Keratinocyte (primary cell): ENCODE measurements around the gene VSTM1. TPM values are rescaled to one million over a fixed set of nuclear protein-coding genes. Genes with fewer than 3 reads are reported as not detected.
"Not testable (repeated sequence)": the region's sequence is repeated elsewhere in the genome, so short reads cannot be mapped to it uniquely, and the experiment has no call there.

Experiments
- DNase-seq: peaks from one replicate; pipeline ENCODE4 v3.0.0-alpha.2; 2011; ENCODE audit warnings: low read depth, missing footprints, low spot score
- FAIRE-seq: peaks from 2 replicates; lab custom pipeline; 2011; peaks lifted over from hg19 to GRCh38; lab: Jason Lieb, UNC
- H2AFZ ChIP-seq: 2 replicates; pipeline ENCODE4 v1.6.0; 2012; ENCODE audit warnings: low read length, control low read depth, inconsistent platforms; ENCODE audit not compliant: control insufficient read depth
- H3K27ac ChIP-seq: 2 replicates; pipeline ENCODE4 v1.5.1; 2011; ENCODE audit warnings: low read length; ENCODE audit not compliant: control insufficient read depth, insufficient read depth
- H3K27me3 ChIP-seq: 3 replicates; pipeline ENCODE4 v1.6.0; 2011; ENCODE audit warnings: low read length; ENCODE audit not compliant: control insufficient read depth, insufficient read depth; ENCODE audit errors: extremely low read depth
- H3K36me3 ChIP-seq, 2 experiments: 2 replicates in 1 of 2; 3 replicates in 1 of 2; pipeline ENCODE4 v1.5.1; 2011; ENCODE audit warnings: low read length in 2 of 2, mild to moderate bottlenecking in 1 of 2; ENCODE audit not compliant: control insufficient read depth in 2 of 2, insufficient read depth in 2 of 2; ENCODE audit errors: extremely low read depth in 1 of 2
- H3K4me1 ChIP-seq: 3 replicates; pipeline ENCODE4 v1.5.1; 2011; ENCODE audit warnings: low read length; ENCODE audit not compliant: control insufficient read depth, insufficient read depth; ENCODE audit errors: extremely low read depth
- H3K4me2 ChIP-seq: 3 replicates; pipeline ENCODE4 v1.6.0; 2011; ENCODE audit warnings: low read depth, low read length; ENCODE audit not compliant: control insufficient read depth, insufficient read depth; ENCODE audit errors: extremely low read depth
- H3K4me3 ChIP-seq, 3 experiments: fragments of 200-600 bp in 1 of 3; sonication (generic) in 1 of 3; 2 replicates in 2 of 3; 3 replicates in 1 of 3; pipeline ENCODE4 v1.5.1; 2011 to 2016; ENCODE audit warnings: low read length in 3 of 3, mild to moderate bottlenecking in 3 of 3, control low read depth in 2 of 3, inconsistent platforms in 1 of 3, low read depth in 1 of 3, mixed read lengths in 1 of 3, mixed run types in 1 of 3, moderate library complexity in 1 of 3; ENCODE audit not compliant: control insufficient read depth in 2 of 3, insufficient read depth in 2 of 3; ENCODE audit errors: extremely low read depth in 1 of 3
- H3K79me2 ChIP-seq: 2 replicates; pipeline ENCODE4 v1.6.0; 2012; ENCODE audit warnings: low read length; ENCODE audit not compliant: control insufficient read depth, insufficient read depth
- H3K9ac ChIP-seq: 3 replicates; pipeline ENCODE4 v1.6.0; 2011; ENCODE audit warnings: low read length; ENCODE audit not compliant: control insufficient read depth, insufficient read depth; ENCODE audit errors: extremely low read depth
- H3K9me1 ChIP-seq: 3 replicates; pipeline ENCODE4 v1.6.0; 2011; ENCODE audit warnings: low read length; ENCODE audit not compliant: control insufficient read depth, insufficient read depth; ENCODE audit errors: extremely low read depth
- H3K9me3 ChIP-seq: 2 replicates; pipeline ENCODE4 v1.5.1; 2012; ENCODE audit warnings: low read depth, low read length; ENCODE audit not compliant: control insufficient read depth
- H4K20me1 ChIP-seq: 3 replicates; pipeline ENCODE4 v1.6.0; 2011; ENCODE audit warnings: low read length; ENCODE audit not compliant: control insufficient read depth, insufficient read depth; ENCODE audit errors: extremely low read depth
- EZH2 ChIP-seq: IDR thresholded peaks from one replicate; pipeline ENCODE4 v1.6.1; 2012; ENCODE audit warnings: inconsistent platforms, mild to moderate bottlenecking, low read length, moderate library complexity
- dilution Hi-C: fragments of 300-500 bp; cut with MboI; formaldehyde crosslinking; loops from one replicate; pipeline ENCODE4 v1.7.0; 2020; ENCODE audit warnings: low sequenced_read_pairs; ENCODE audit not compliant: extremely low pct_ligation_motif_present
- polyA plus RNA-seq, 5 experiments: library from polyadenylated mRNA; depleted of rRNA in 3 of 5; stranded (reverse) in 3 of 5; stranded (forward) in 1 of 5; unstranded in 1 of 5; fragments of >200 nt; gene quantifications; 1 replicate in 1 of 5; 2 replicates in 3 of 5; 3 replicates in 1 of 5; pipeline versions ENCODE4 v1.2.1 to v1.2.3, GENCODE V29; 2011 to 2012; ENCODE audit warnings: missing spikeins in 2 of 5, low read depth in 1 of 5, low replicate concordance in 1 of 5
- TF ChIP-seq, protein P1 (sequence below), 3 experiments: IDR thresholded peaks in 1 of 3; conservative IDR thresholded peaks in 1 of 3; optimal IDR thresholded peaks in 1 of 3; 2 replicates in 2 of 3; 3 replicates in 1 of 3; pipeline versions ENCODE3 to v1.5.1; 2011; ENCODE audit warnings: low read length in 3 of 3, mild to moderate bottlenecking in 3 of 3, moderate library complexity in 2 of 3, control low read depth in 1 of 3, inconsistent platforms in 1 of 3; ENCODE audit not compliant: insufficient read depth in 2 of 3; ENCODE audit errors: extremely low read depth in 1 of 3

Gene VSTM1
- polyA plus RNA-seq, 1 donor (not counting 4 experiments of a cell fraction or from before 2014, with no cell fraction given), result not detected

- DNase-seq, H3K9me1 ChIP-seq, dilution Hi-C loops, H4K20me1 ChIP-seq, H3K4me1 ChIP-seq, H3K27ac ChIP-seq, FAIRE-seq, H3K9me3 ChIP-seq, H3K27me3 ChIP-seq, H3K79me2 ChIP-seq, H3K36me3 ChIP-seq: not testable (repeated sequence)
- TF ChIP-seq, protein P1, sequence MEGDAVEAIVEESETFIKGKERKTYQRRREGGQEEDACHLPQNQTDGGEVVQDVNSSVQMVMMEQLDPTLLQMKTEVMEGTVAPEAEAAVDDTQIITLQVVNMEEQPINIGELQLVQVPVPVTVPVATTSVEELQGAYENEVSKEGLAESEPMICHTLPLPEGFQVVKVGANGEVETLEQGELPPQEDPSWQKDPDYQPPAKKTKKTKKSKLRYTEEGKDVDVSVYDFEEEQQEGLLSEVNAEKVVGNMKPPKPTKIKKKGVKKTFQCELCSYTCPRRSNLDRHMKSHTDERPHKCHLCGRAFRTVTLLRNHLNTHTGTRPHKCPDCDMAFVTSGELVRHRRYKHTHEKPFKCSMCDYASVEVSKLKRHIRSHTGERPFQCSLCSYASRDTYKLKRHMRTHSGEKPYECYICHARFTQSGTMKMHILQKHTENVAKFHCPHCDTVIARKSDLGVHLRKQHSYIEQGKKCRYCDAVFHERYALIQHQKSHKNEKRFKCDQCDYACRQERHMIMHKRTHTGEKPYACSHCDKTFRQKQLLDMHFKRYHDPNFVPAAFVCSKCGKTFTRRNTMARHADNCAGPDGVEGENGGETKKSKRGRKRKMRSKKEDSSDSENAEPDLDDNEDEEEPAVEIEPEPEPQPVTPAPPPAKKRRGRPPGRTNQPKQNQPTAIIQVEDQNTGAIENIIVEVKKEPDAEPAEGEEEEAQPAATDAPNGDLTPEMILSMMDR (optimal IDR thresholded peaks at IDR 0.05 in 1 of 3, IDR thresholded peaks at IDR 0.05 in 1 of 3, conservative IDR thresholded peaks at IDR 0.05 in 1 of 3; ENCODE audit: extremely low read depth in 1 of 3, insufficient read depth in 2 of 3, low read length in 3 of 3), result peak in 1 of 3 experiments; percentile 34
- H2AFZ ChIP-seq, result peak overlapping the region; percentile 92
- H3K4me3 ChIP-seq, result peak overlapping the region; percentile 36 to 64 (median 36)
- H3K9ac ChIP-seq, result peak overlapping the region; percentile 33
- peak overlapping the region; percentile 82 for H3K4me2 ChIP-seq
These were observed 32.3 kb upstream of the VSTM1 start for GRCh38 chr19:54095859-54096616.

DNA sequence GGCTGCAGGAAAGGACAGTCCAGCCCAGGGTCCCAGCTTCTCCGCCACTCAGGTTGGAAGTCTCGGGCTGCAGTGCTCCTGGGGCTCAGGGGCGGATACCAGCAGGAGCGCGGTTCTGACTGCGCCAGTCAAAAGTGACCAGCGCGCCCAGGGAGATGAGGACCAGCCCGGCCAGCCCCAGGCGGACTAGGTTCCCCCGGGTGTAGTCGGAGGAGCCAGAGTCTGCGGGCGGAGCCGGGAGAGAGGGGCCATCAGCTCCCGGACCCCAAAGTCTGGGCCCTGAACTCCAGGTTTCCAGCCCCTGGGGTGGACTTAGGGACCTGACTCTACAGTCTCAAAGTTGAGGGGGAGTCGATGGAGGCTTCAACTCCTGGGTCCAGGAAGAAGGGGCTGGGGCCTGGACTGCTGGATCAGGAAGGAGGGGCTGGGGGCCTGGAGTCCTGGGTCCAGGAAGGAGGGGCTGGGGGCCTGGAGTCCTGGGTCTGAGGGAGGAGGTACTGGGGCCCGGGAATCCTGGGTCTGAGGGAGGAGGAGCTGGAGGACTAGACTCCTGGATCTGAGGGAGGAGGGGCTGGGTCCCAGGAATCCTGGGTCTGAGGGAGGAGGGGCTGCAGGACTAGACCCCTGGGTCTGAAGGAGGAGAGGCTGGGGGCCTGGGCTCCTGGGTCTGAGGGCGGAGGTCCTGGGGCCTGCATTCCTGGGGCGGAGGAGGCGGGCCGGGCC is 31.6 kb upstream of the VSTM1 start:
- Histone ChIP-seq H3K4me1 (peaks cover 7% of the 10 kb centered on the region), H3K9me3 (no peaks in the 10 kb centered on the region), H3K4me2 (peak overlapping the region; percentile 82), H3K27me3 (no peaks in the 10 kb centered on the region), H4K20me1 (no peaks in the 10 kb centered on the region), H3K79me2 (no peaks in the 10 kb centered on the region), H2AFZ (peak overlapping the region; percentile 92), H3K9ac (peak overlapping the region; percentile 33), H3K27ac (no peak overlapping the region), H3K36me3 (no peaks in the 10 kb centered on the region), H3K4me3 (peak overlapping the region in 2 of 3 experiments; percentile 32 to 36), H3K9me1 (no peaks in the 10 kb centered on the region)
- FAIRE-seq (no peak), DNase-seq (no peak)
- dilution Hi-C loops, result no loop called here
- TF ChIP-seq EZH2, result no peak
- TF ChIP-seq, protein P1 (optimal IDR thresholded peaks at IDR 0.05 in 1 of 3, IDR thresholded peaks at IDR 0.05 in 1 of 3, conservative IDR thresholded peaks at IDR 0.05 in 1 of 3; ENCODE audit: extremely low read depth in 1 of 3, insufficient read depth in 2 of 3, low read length in 3 of 3), result no peak
